ENCODE results near the gene ATP8B3. TPM values are rescaled to one million over a fixed set of nuclear protein-coding genes. Genes with fewer than 3 reads are reported as not detected.
A peak's percentile ranks its signal among the peaks of the same experiment; 100 is the strongest.

ATP8B3 gene
- total RNA-seq, 1 donor from 2014 or later, result 1.1 TPM

GRCh38 chr19:1852581-1853128, 40.6 kb upstream of the ATP8B3 start:
- no peak for DNase-seq (ENCODE audit: low read depth, low spot score)
- Mint-ChIP-seq H3K27me3 (ENCODE audit: low read depth) (no peaks in the 10 kb centered on the region), H3K36me3 (ENCODE audit: low read depth) (no peaks in the 10 kb centered on the region), H3K27ac (ENCODE audit: unreplicated experiment) (no peak overlapping the region), H3K9me3 (no peaks in the 10 kb centered on the region), H3K4me1 (peaks cover 4% of the 10 kb centered on the region), H3K4me3 (no peak overlapping the region)
- TF ChIP-seq CTCF (conservative IDR thresholded peaks at IDR 0.05), result no peak

GRCh38 chr19:1851654-1852580, 39.8 kb upstream of the ATP8B3 start:
- no peak for DNase-seq (ENCODE audit: low read depth, low spot score)
- no peak for TF ChIP-seq CTCF (conservative IDR thresholded peaks at IDR 0.05)
- Mint-ChIP-seq H3K4me3 (no peak overlapping the region), H3K4me1 (peaks cover 11% of the 10 kb centered on the region), H3K27ac (ENCODE audit: unreplicated experiment) (no peak overlapping the region), H3K27me3 (ENCODE audit: low read depth) (no peaks in the 10 kb centered on the region), H3K9me3 (no peaks in the 10 kb centered on the region), H3K36me3 (ENCODE audit: low read depth) (no peaks in the 10 kb centered on the region)

- no peaks in the 10 kb centered on the region for H3K9me3 Mint-ChIP-seq
- H3K27ac Mint-ChIP-seq (ENCODE audit: unreplicated experiment), result no peak overlapping the region
- H3K4me3 Mint-ChIP-seq, result peak overlapping the region; percentile 34
- H3K4me1 Mint-ChIP-seq, result peaks cover 18% of the 10 kb centered on the region
- no peak for DNase-seq (ENCODE audit: low read depth, low spot score)
- no peaks in the 10 kb centered on the region for H3K36me3 Mint-ChIP-seq (ENCODE audit: low read depth)
- TF ChIP-seq CTCF (conservative IDR thresholded peaks at IDR 0.05), result no peak
- no peaks in the 10 kb centered on the region for H3K27me3 Mint-ChIP-seq (ENCODE audit: low read depth)
Observed at GRCh38 chr19:1850809-1851653, 39.0 kb upstream of the ATP8B3 start.

- peaks cover 20% of the 10 kb centered on the region for H3K4me1 Mint-ChIP-seq
- no peaks in the 10 kb centered on the region for H3K36me3 Mint-ChIP-seq (ENCODE audit: low read depth)
- H3K9me3 Mint-ChIP-seq, result no peaks in the 10 kb centered on the region
- peak overlapping the region; percentile 15 for H3K4me3 Mint-ChIP-seq
- H3K27me3 Mint-ChIP-seq (ENCODE audit: low read depth), result no peaks in the 10 kb centered on the region
- DNase-seq (ENCODE audit: low read depth, low spot score), result no peak
- TF ChIP-seq CTCF (conservative IDR thresholded peaks at IDR 0.05), result no peak
- H3K27ac Mint-ChIP-seq (ENCODE audit: unreplicated experiment), result no peak overlapping the region
Observed at GRCh38 chr19:1849886-1850398, 37.9 kb upstream of the ATP8B3 start.

GRCh38 chr19:1849132-1849474, 37.0 kb upstream of the ATP8B3 start:
- H3K4me1 Mint-ChIP-seq, result peaks cover 20% of the 10 kb centered on the region

More at GRCh38 chr19:1849132-1849474, 37.0 kb upstream of the ATP8B3 start:
- Mint-ChIP-seq H3K36me3 (ENCODE audit: low read depth) (no peaks in the 10 kb centered on the region), H3K9me3 (no peaks in the 10 kb centered on the region), H3K4me3 (peak overlapping the region; percentile 83), H3K27ac (ENCODE audit: unreplicated experiment) (no peak overlapping the region), H3K27me3 (ENCODE audit: low read depth) (no peaks in the 10 kb centered on the region)
- TF ChIP-seq CTCF (conservative IDR thresholded peaks at IDR 0.05), result no peak
- no peak for DNase-seq (ENCODE audit: low read depth, low spot score)
